Posterior cingulate gyrus (tissue), 11 donors: Measurements from ENCODE around the gene PHPT1.
"Not testable (repeated sequence)": the region's sequence is repeated elsewhere in the genome, so short reads cannot be mapped to it uniquely, and the experiment has no call there.

Experiments
- DNase-seq, 10 donors: peaks; one replicate each; pipeline versions ENCODE4 v3.0.0 to v3.0.0-alpha.2; 2020 to 2021; ENCODE audit warnings: mixed read lengths in 3 of 10
- intact Hi-C: fragments of 100-400 bp; cut with DNase I; formaldehyde crosslinking; loops from one replicate; pipeline ENCODE4 v1.15.1; 2023

The PHPT1 gene

GRCh38 chr9:136868644-136869043 lies 19.4 kb downstream of the PHPT1 start:
- intact Hi-C loops: no loop called here
- DNase-seq: peak in 2 of 10 donors; percentile 46 to 55

GRCh38 chr9:136869611-136870010 lies 20.4 kb downstream of the PHPT1 start:
- DNase-seq, intact Hi-C loops: not testable (repeated sequence)

GRCh38 chr9:136875155-136875554 lies 25.9 kb downstream of the PHPT1 start:
- intact Hi-C loops: no loop called here
- DNase-seq: no peak

- intact Hi-C loops: no loop called here
- no peak for DNase-seq
These were observed 27.3 kb downstream of the PHPT1 start for GRCh38 chr9:136876476-136876875.

GRCh38 chr9:136880651-136881050 lies 31.4 kb downstream of the PHPT1 start:
- no peak for DNase-seq
- intact Hi-C loops: no loop called here

GRCh38 chr9:136881691-136882108 lies 32.5 kb downstream of the PHPT1 start:
- intact Hi-C loops: no loop called here
- no peak for DNase-seq

GRCh38 chr9:136882109-136882946 lies 33.1 kb downstream of the PHPT1 start:
- intact Hi-C loops: no loop called here
- DNase-seq: no peak

GRCh38 chr9:136882947-136883283 lies 33.7 kb downstream of the PHPT1 start:
- not testable (repeated sequence) for DNase-seq

GRCh38 chr9:136883670-136884069 lies 34.5 kb downstream of the PHPT1 start:
- intact Hi-C loops, DNase-seq: not testable (repeated sequence)

More at GRCh38 chr9:136882947-136883283, 33.7 kb downstream of the PHPT1 start:
- intact Hi-C loops: not testable (repeated sequence)

- intact Hi-C loops: no loop called here
- DNase-seq: peak; percentile 97 to 100 (median 98)
These were observed 36.9 kb downstream of the PHPT1 start, which contains the start of gene TRAF2 for GRCh38 chr9:136885950-136886578. TRAF2 (plus strand) TSS chr9:136886516; CDS start chr9:136898741, 12,225 bp downstream.

GRCh38 chr9:136886610-136887597 lies 37.7 kb downstream of the PHPT1 start:
- DNase-seq: no peak
- intact Hi-C loops: no loop called here

GRCh38 chr9:136888454-136888853 lies 39.2 kb downstream of the PHPT1 start:
- intact Hi-C loops: no loop called here
- no peak for DNase-seq

- intact Hi-C loops: no loop called here
- no peak for DNase-seq
These were observed 40.6 kb downstream of the PHPT1 start for GRCh38 chr9:136889858-136890257.

- intact Hi-C loops: no loop called here
- no peak for DNase-seq
These were observed 41.5 kb downstream of the PHPT1 start for GRCh38 chr9:136890661-136891060.

GRCh38 chr9:136896027-136896426 lies 46.8 kb downstream of the PHPT1 start:
- intact Hi-C loops: no loop called here

GRCh38 chr9:136898483-136899100 lies 49.4 kb downstream of the PHPT1 start:
- no peak for DNase-seq
- intact Hi-C loops: no loop called here

More at GRCh38 chr9:136896027-136896426, 46.8 kb downstream of the PHPT1 start:
- DNase-seq: no peak

- intact Hi-C loops: no loop called here
- DNase-seq: no peak
These were observed 50.0 kb downstream of the PHPT1 start for GRCh38 chr9:136899196-136899595.

GRCh38 chr9:136900556-136900955 lies 51.3 kb downstream of the PHPT1 start:
- no peak for DNase-seq
- intact Hi-C loops: no loop called here
